Stimulated activated naive CD4-positive, alpha-beta T cell (primary cell): Measurements from ENCODE around the gene ODAD4.

ENCODE experiments used
- DNase-seq, 6 experiments: peaks; one replicate each; lab custom pipeline; 2025; lab: John Stamatoyannopoulos, UW

Gene ODAD4

DNA sequence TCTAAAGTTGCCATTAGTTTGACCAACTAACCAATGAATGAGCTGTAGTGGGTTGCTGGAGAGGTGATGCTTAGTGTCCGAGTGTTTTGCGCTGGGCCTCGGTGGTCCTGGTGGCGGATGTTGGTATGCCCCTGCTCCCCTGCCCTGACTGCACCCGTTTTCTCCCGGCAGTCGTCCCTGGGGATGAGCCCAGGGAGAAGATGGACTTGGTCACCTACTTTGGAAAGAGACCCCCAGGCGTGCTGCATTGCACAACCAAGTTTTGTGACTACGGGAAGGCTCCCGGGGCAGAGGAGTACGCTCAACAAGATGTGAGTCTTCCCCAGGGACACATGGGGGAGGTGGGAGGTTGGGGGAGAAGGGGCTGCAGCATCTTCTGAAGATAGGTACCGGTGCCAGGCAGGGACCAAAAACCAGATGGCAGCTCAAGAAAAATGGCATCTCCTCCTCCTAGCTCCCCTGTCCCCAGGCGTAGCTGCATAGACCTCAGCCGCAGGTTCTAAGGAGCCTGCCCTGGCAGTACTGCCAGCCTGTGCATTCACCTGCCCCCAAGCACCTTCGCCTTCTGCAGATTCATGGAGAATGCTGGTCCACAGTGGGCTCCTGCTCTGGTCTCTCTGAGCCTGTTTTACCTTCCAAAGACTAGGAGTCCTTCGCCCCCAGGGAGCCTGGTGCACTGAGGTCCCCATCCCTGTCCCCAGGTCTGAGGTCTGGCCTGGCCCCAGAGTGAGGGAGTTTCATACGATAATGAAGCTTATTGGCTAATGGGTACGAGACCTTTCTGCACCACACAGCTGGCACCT, 41.5 kb downstream of the ODAD4 start:
- no peak for DNase-seq

GRCh38 chr17:41972571-41973407, 42.4 kb downstream of the ODAD4 start:
- no peak for DNase-seq

GRCh38 chr17:41973408-41973811, 43.0 kb downstream of the ODAD4 start:
- DNase-seq = no peak

GRCh38 chr17:41974031-41974430, 43.6 kb downstream of the ODAD4 start:
- DNase-seq = no peak

DNA sequence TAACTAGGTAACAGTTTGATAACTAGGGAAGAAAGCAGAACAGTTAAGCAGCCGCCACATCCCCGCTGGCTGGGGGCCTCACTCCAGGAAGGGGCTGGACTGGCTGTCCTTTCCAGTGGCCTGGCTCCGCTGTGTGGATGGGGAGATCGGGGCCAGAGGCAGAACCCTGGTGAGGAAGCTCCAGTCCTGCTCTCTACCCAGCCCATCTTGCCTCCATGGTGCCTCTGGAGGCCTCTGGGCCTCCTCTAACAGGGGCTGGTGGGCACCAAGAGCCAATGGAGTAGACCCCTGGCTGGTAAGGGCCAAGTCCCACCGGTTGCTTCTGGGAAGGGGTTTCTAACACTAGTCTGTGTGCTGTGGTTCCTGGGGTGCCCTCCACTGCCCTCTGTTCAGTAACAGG, 44.2 kb downstream of the ODAD4 start:
- DNase-seq = no peak

GRCh38 chr17:41975099-41976083, 45.0 kb downstream of the ODAD4 start:
- DNase-seq = no peak

GRCh38 chr17:41976142-41976768, 45.8 kb downstream of the ODAD4 start:
- DNase-seq = no peak

- no peak for DNase-seq
Observed at GRCh38 chr17:41977991-41978390, 47.6 kb downstream of the ODAD4 start.

- DNase-seq = no peak
Observed at GRCh38 chr17:41982026-41982760, 51.8 kb downstream of the ODAD4 start.

- no peak for DNase-seq
Observed at GRCh38 chr17:41984454-41984853, 54.0 kb downstream of the ODAD4 start.

DNA sequence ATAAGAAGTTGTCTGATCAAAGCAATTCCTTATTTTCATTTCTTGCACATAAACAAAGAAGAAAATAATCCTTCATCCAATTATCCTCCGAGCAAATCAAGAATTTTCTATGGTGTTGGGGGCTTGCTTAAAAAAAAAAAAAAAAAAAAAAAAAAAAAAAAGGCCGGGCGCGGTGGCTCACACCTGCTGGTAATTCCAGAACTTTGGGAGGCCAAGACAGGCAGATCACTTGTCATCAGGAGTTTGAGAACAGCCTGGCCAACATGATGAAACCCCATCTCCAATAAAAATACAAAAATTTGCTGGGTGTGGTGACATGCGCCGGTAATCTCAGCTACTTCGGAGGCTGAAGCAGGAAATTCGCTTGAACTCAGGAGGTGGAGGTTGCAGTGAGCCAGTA, 55.5 kb downstream of the ODAD4 start:
- no peak for DNase-seq

DNA sequence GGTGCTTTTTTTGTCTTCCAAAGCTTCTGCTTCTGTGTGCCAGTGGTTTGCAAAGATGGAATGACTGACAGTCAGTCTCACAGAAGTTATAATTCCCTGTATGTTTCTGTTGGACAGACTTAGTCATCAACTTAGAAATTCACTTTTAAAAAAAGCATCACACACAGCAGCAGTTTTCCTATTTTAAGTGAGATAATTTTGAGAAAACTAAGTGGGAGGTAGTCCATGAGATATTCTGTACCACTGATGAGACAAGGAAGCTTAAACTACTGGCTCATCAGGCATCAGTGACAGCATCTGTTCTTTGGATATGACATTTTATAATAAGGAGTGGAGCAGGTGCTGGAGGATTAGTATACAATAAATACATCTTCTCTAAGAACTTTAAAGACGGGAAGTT, 56.2 kb downstream of the ODAD4 start:
- no peak for DNase-seq

GRCh38 chr17:41987642-41988041, 57.2 kb downstream of the ODAD4 start:
- no peak for DNase-seq

GRCh38 chr17:41988418-41988817, 58.0 kb downstream of the ODAD4 start:
- DNase-seq = no peak

- DNase-seq = no peak
Observed at GRCh38 chr17:41989702-41990419, 59.4 kb downstream of the ODAD4 start.

- no peak for DNase-seq
Observed at GRCh38 chr17:41992576-41992975, 62.2 kb downstream of the ODAD4 start.

DNA sequence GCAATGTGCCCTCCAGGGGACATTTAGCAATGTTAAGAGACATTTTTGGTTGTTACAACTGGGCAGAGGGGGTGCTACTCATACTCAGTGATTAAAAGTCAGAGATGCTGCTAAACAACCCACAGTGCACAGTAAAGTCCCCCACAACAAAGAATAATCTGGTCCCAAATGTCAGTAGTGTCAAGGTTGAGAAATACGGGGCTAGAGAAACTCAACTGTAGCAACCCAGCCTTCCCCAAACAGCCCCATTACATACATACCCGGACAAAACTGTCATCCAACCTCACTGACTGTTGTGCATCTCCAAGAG, 66.4 kb downstream of the ODAD4 start:
- DNase-seq = no peak

- DNase-seq = no peak
Observed at GRCh38 chr17:41998497-41998896, 68.1 kb downstream of the ODAD4 start.

GRCh38 chr17:42000413-42001133, 70.2 kb downstream of the ODAD4 start:
- DNase-seq = no peak

GRCh38 chr17:42001729-42002128, 71.3 kb downstream of the ODAD4 start:
- no peak for DNase-seq
